ENCODE results near the gene FXYD6.

The FXYD6 gene

DNA sequence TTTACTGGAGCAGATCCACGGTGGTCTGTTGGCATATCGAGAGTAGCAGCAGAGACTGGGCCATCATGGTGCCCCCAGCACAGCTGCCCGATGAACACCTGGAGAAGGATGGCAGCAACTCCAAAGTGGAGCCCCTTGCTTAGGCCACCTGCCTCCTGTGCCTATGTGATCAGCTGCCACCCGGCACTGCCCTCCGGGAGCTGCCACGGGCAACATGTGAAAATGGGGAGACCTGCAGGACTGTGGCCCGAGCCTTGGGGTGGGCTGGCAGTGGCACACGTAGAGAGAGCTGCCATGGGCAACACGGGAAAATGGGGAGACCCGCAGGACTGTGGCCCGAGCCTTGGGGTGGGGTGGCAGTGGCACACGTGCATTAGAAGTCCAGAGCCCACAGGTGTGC lies 55.0 kb downstream of the FXYD6 start:
- TF ChIP-seq, protein P1, sequence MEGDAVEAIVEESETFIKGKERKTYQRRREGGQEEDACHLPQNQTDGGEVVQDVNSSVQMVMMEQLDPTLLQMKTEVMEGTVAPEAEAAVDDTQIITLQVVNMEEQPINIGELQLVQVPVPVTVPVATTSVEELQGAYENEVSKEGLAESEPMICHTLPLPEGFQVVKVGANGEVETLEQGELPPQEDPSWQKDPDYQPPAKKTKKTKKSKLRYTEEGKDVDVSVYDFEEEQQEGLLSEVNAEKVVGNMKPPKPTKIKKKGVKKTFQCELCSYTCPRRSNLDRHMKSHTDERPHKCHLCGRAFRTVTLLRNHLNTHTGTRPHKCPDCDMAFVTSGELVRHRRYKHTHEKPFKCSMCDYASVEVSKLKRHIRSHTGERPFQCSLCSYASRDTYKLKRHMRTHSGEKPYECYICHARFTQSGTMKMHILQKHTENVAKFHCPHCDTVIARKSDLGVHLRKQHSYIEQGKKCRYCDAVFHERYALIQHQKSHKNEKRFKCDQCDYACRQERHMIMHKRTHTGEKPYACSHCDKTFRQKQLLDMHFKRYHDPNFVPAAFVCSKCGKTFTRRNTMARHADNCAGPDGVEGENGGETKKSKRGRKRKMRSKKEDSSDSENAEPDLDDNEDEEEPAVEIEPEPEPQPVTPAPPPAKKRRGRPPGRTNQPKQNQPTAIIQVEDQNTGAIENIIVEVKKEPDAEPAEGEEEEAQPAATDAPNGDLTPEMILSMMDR (IDR thresholded peaks at IDR 0.05; ENCODE audit: borderline replicate concordance, insufficient read depth, low read depth, low read length): no peak
- no peak overlapping the region for H3K4me3 ChIP-seq (ENCODE audit: low read depth, low read length)

DNA sequence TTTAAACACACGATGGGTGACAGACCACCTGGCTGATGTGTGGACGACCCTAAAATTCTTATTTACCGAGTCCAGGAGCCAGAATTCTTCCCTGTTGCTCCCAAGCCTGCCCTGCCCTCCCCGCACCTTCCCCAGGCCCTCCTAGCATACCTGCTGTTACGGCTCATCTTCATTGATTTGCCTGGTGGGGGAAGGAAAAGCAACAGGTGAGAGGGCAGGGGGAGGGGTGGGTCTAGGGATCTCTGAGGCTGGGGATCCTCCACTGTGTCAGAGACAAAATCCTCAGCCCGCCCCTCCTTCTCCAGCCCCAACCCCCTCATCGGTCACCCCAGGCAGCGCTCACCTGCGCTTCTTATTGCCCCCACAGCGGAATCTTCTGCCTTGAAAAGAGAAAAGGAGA lies 55.9 kb downstream of the FXYD6 start:
- TF ChIP-seq, protein P1 (IDR thresholded peaks at IDR 0.05; ENCODE audit: borderline replicate concordance, insufficient read depth, low read depth, low read length): no peak
- no peak overlapping the region for H3K4me3 ChIP-seq (ENCODE audit: low read depth, low read length)

DNA sequence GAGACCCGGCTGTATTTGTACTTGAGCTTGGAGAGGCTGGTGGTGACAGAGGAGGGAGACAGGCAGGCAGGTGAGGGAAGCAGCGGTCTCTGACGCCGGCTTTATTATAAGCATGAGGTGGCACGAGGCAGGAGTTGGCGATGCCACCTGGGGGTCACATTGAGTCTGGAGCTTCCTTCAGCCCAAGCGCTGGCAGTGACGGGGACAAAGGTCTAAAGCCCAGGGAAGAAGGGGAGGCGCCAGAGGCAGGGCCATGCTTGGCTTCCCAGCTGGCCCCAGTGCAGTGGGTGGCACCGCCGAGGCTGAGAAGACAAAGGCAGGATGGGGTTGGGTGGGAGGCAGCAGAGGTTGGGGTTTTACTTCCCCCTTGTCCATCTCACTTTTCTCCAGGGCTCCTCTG lies 56.4 kb downstream of the FXYD6 start:
- TF ChIP-seq, protein P1 (IDR thresholded peaks at IDR 0.05; ENCODE audit: borderline replicate concordance, insufficient read depth, low read depth, low read length): no peak
- no peak overlapping the region for H3K4me3 ChIP-seq (ENCODE audit: low read depth, low read length)

DNA sequence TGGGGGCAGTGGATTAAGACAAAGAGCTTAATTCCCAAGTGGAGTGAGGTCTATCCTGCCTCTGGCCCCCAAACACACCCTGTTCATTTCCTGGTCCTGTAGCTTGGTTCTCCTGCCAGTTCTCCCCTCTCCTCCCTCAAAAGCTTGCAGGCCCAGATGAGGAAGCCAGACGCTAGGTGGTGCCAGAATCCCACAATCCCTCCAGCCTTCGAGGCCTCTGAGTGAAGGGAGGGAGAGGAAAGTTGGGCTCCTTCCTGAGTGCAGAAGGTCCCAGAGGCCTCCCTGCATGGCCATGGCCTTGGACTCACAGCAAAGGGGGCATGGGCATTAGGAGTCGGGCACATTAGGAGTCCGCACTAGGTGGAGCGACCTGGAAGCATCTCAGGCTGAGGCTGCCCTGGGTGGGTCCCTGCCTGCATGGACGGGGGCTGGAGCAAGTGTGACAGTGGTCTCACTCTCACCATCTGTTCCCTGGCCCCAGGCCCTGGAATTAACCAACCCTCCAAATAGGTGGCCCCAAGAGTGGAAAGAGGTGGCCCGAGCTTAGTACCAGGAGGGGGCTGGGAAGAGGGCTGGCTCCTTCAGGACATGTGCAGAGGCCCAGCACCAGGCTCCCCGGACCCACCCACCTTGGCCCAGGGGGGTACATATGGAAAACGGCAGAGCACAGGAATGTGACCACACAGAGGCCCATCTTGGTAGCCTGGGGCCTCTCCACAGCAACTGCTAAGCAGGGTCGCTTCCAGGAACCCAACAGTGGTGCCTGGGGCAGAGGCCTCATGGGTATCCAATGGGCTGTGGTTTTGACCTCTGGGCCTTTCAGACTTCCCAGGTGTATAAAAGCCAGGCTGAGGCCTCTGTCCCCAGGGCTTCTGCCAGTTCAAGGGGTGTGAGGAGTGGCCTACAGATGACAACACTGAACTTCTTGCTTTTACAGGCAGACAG lies 57.1 kb downstream of the FXYD6 start:
- no peak overlapping the region for H3K4me3 ChIP-seq (ENCODE audit: low read depth, low read length)
- TF ChIP-seq, protein P1 (IDR thresholded peaks at IDR 0.05; ENCODE audit: borderline replicate concordance, insufficient read depth, low read depth, low read length): peak; percentile 67; the same call in 1 of the 2 replicates

DNA sequence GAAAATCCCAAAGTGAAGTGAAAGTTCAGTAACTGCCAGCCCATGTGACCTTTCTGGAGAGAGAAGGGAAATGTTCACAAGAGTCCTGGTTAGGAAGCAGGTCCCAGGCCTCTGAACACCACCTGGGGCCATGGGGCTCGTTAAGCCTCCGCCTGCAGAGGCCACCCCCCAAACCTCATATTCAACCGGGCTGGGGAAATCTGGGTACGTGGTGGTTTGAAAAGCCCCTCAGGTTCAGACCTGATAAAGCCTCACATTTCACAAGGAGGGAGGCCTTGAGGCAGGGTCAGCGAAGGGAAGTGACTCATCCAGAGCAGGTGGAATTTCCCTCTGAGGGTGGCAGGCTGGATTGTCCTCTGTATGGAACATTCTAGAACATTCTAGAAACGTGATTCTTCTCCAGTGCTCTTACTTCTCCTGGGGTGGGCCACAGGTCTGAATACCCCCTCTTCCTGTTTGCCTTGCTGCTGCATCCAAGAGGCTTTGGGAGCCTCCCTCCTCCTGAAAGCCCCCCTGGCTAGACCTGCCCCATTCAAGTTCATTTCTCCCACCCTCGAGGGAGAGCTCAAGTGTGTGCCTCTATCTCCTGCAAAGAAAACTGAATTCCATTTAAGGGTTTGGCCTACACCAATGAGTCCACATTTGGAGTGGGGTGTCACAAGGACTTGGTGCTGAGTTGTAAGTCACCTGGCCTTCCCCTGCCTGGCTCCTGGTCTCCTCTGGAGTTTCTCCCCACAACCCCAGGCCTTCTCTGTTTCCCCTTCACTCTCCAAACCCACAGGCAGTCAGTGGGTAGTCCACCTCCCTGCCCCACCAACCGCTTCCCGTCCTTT lies 58.2 kb downstream of the FXYD6 start:
- TF ChIP-seq, protein P1 (IDR thresholded peaks at IDR 0.05; ENCODE audit: borderline replicate concordance, insufficient read depth, low read depth, low read length): no peak
- no peak overlapping the region for H3K4me3 ChIP-seq (ENCODE audit: low read depth, low read length)

DNA sequence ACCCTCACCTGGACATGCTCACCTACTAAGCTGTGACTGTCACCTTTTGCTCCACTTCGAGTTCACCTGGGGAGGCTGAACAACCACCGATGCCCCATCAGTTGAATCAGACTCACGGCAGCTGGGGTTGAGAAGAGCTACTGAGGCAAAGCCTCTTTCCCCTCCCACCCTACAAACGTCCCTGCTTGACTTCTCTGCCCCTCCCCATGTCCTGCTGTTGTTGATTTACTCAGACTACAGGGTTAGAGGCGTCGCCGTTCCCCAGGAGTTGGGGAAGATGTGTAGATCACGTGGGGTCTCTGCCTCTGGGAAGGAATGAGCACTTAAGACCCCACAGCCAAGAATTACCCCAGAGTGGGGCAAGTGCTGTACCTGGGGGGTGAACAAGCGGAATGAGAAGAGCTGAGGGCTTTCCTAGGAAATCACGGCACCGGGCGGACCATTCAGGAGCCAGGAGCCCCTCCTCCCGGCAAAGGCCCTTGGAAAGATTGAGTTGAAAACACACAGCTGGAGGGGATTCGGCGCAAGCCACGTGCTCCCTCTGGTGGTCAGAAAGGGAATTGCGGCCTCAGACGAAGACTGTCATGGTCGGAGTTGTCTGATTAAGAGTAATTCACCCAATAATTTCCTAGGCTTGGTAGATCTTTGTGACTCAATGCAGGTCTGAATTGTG lies 59.0 kb downstream of the FXYD6 start:
- H3K4me3 ChIP-seq (ENCODE audit: low read depth, low read length): peak overlapping the region; percentile 42

More for the DNA sequence above, 59.0 kb downstream of the FXYD6 start:
- TF ChIP-seq, protein P1 (IDR thresholded peaks at IDR 0.05; ENCODE audit: borderline replicate concordance, insufficient read depth, low read depth, low read length): peak; percentile 97
